ENCODE measurements around the gene TGM2.

The TGM2 gene

GRCh38 chr20:38173237-38174156, 8.4 kb upstream of the TGM2 start:
- DNase-seq, result no peak

GRCh38 chr20:38172408-38172807, 7.3 kb upstream of the TGM2 start:
- DNase-seq, result no peak

DNA sequence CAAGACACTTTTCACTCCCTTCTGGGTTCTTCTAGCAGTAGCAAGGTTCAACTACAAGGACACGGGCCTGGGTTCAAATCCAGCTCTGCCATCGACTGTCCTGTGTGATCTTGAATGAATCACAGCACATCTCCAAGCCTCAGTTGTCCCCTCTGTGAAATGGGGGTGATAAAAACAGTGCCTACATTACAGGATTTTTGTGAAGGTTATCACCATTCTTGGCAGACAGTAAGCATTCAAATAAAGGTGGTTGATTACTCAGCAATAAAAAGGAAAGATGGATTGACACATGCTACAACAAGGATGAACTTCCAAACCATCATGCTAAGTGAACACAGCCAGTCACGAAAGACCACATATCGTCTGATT, 6.6 kb upstream of the TGM2 start:
- DNase-seq, result no peak

GRCh38 chr20:38170826-38171674, 6.0 kb upstream of the TGM2 start:
- DNase-seq, result no peak

GRCh38 chr20:38170219-38170825, 5.3 kb upstream of the TGM2 start:
- no peak for DNase-seq

- no peak for DNase-seq
These were observed 4.6 kb upstream of the TGM2 start for GRCh38 chr20:38169636-38170193.

- DNase-seq, result no peak
These were observed 3.9 kb upstream of the TGM2 start for GRCh38 chr20:38168791-38169589.

GRCh38 chr20:38167851-38168760, 3.0 kb upstream of the TGM2 start:
- no peak for DNase-seq

- DNase-seq, result no peak
These were observed 2.3 kb upstream of the TGM2 start for GRCh38 chr20:38167328-38167850.

- no peak for DNase-seq
These were observed 1.7 kb upstream of the TGM2 start for GRCh38 chr20:38166703-38167233.

DNA sequence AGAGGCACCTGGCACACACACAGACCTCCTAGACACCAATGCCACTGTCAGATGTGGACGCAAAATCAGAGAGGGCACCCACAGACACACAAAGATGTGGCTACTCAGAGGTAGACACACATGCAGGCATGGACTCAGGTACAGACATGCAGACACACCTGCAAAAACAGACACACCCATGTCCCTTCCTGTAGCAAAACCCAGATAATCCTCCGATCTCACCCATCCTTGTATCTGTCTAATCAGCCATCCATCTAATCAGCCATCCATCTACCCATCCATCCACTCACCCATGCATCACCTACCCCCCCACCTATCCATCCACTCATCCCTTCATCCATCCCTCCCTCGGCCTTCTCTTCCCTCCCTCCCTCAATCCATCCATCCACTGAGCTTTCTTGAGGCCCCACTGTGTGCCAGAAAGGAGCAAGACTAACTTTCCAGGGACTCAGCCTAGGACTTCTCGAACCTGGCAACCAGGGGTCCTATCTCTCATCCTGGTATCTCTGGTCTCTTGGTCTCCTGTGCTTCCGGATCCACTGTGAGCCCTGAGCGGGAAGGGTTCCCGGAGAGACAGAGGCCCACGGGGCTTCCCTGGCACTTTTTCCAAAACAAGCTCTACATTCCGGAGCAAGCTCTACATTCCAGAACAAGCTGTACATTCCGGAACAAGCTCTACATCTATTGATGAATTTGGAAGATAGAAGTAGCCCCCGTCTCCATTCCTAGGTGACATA, 1.1 kb upstream of the TGM2 start:
- DNase-seq, result no peak

DNA sequence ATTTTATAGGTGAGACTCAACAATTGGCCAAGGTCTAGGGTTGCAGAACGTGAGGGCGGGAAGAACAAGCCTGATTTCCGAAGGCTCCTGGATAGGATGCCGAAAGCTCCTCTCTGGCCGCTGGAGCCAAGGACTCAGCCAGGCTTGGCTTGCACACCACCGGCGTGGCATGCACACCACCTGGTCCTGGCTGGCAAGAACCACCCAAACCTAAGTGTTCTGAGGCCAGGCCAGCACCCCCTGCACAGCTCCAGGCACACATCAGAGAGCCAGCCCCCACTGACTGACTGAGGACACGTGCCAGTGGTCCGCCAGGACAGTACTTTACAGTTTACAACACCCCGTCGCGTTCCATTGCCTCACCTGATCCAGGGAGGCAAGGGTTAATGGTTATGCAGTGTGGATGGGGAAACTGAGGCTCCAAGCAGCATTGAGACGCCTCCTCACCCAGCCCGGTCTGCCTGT, 414 bp downstream of the TGM2 start:
- DNase-seq, result no peak

DNA sequence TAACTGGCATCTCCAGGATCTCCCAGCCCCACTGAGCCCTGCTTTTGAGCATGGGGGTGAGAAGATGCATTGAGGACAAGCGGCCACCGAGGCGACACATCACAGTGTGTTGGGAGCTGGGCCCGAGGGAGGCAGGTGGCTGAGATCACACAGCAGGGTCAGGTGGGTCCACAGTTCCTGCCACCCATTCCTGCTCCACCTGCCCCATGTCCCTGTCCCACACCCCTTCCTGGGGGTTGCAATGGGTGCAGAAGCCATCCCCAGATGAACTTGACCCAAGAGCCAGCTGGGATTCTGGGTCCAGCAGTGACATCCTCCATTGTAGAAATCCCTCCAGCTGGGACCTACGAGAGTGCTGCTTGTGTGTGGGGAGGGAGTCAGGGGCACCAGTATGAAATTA, 1.0 kb downstream of the TGM2 start:
- DNase-seq, result no peak

GRCh38 chr20:38162878-38163875, 1.9 kb downstream of the TGM2 start:
- DNase-seq, result no peak

DNA sequence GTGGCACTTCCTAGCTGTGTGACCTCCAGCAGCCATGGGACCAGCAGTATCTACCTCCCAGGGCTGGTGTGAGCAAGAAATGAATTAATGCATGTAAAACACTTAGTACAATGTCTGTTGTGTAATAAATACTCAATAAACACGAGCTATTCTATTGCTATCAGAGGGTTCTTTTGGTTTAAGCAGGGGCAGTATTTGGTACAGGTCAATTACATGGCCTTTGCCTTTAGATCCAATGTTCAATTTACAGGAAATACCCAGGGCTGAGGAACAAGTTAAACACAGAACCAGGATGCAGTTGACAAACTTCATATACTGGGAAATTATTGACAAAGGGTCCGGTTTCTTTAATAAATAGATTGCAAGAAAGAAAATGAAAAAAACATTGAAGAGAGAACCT, 2.9 kb downstream of the TGM2 start:
- DNase-seq, result no peak

DNA sequence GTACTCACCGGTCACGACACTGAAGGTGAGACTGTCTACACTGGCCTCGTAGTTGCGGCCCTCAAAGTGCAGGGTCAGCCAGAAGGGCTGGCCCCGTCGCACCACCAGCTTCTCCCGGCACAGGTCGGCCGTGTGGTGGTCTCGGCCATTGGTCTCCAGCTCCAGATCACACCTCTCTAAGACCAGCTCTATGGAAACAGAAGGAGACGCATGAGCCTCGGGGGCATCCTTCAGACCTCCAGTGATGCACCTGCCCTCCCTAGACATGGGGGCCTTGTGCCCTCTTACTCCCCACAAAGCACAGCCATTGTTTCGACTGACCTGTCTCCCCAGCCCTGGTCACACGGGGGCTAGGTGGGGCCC, 3.7 kb downstream of the TGM2 start:
- no peak for DNase-seq

- DNase-seq, result no peak
These were observed 4.9 kb downstream of the TGM2 start for GRCh38 chr20:38159957-38160756.

DNA sequence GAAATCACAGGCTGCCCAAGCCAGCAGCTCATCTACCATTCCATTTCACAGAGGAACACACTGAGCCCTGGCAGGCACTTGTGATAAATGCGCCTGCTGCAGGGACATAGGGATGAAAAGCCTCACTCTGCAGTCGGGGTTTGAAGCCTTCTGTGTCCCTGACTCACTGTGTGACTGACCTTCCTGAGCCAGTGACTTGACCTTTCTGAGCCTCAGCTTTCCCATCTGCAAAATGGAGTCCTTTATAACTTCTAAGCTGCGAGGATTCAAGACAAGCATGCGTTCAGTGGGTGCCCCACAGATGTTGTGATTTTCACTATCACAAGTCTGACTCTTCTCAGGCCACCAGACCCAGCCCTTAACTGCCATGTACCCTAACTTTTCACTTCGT, 5.5 kb downstream of the TGM2 start:
- no peak for DNase-seq
